GM12891 (cell line): ENCODE data around the gene ENO4.

ENCODE experiments used
- DNase-seq: peaks from one replicate; pipeline ENCODE4 v3.0.0; 2011; ENCODE audit warnings: low spot score; ENCODE audit not compliant: insufficient read length
- FAIRE-seq: peaks from 2 replicates; lab custom pipeline; 2011; peaks lifted over from hg19 to GRCh38; lab: Jason Lieb, UNC
- PAX5 ChIP-seq: IDR thresholded peaks from 2 replicates; pipeline ENCODE4 v1.6.1; 2011; ENCODE audit warnings: low read length, moderate library complexity, mild to moderate bottlenecking; ENCODE audit not compliant: insufficient read depth, severe bottlenecking
- POLR2A ChIP-seq: IDR thresholded peaks from 2 replicates; pipeline ENCODE4 v1.6.1; 2011; ENCODE audit warnings: low read depth, low read length, control low read depth
- POLR2AphosphoS5 ChIP-seq: IDR thresholded peaks from 2 replicates; pipeline ENCODE4 v1.6.1; 2011; ENCODE audit warnings: low read depth, low read length, control low read depth
- POU2F2 ChIP-seq: IDR thresholded peaks from 2 replicates; pipeline ENCODE4 v1.6.1; 2011; ENCODE audit warnings: low read depth, mild to moderate bottlenecking, control low read depth, low read length, moderate library complexity
- SPI1 ChIP-seq: IDR thresholded peaks from 2 replicates; pipeline ENCODE4 v1.6.1; 2011; ENCODE audit warnings: low read depth, low read length, control low read depth
- TAF1 ChIP-seq: IDR thresholded peaks from 2 replicates; pipeline ENCODE4 v1.6.1; 2011; ENCODE audit warnings: low read depth, low read length, control low read depth

The ENO4 gene

DNA sequence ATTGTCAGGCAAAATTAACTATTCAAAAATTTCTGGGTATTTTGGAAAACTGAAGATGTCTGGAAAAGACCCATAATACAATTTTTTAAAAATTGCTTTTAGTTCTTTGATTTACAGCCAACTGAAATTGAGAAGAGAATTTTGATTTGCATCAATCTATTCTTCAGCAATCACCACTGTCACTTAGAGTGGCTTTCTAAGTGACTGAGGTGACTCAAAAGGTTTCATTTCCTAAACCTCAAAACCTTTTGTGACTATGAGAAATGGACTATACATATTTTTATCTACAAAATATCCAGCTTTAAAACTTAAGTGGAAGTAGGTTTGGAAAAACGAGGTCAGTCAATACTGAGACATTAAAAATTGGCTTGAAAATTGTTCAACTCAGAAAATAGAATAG is 60.0 kb downstream of the ENO4 start:
- TF ChIP-seq TAF1 (no peak), SPI1 (no peak), POLR2A (no peak)
- DNase-seq (no peak), FAIRE-seq (no peak)

DNA sequence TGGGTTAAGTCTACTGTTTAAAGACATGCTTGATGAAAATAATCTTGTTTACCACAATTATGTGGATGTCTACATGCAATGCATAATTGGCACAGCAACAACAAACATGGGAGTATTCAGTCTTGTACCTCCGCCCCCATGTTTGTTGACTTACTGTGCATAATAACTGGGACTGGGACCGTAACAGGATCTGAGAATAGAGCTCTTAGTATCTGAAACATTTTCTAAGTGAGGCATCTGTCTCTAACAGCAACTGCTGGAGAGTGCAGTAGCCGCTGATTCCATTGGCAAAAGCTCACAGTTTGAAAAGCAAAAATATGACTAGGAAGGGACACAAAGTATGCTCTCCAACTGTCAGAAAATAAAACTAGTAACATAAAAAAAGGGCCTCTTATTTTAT is 61.6 kb downstream of the ENO4 start:
- no peak for FAIRE-seq
- TF ChIP-seq POU2F2, result no peak
- TF ChIP-seq SPI1, result no peak
- no peak for TF ChIP-seq POLR2A
- no peak for TF ChIP-seq POLR2AphosphoS5
- no peak for TF ChIP-seq TAF1
- TF ChIP-seq PAX5, result no peak
- DNase-seq, result no peak

DNA sequence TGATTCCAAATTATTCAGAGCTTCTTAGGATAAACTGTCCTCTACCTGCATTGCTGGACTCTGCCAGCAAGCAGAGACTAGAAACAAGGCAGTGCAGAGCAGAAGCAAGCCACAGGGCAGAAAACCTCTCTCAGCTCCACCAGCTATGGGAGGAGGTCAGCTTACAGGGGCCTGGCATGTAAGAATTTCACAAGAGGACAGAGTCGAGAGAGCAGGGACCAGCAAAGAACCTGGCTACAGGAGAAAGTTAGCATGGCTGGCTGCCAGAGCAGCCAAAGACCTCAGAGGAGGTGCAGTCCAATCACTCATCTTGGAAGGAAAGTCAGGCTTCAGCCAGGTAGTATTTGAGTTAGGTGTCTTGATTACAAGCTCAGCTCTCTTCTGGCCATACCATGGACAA is 62.9 kb downstream of the ENO4 start:
- TF ChIP-seq POLR2AphosphoS5, result no peak
- no peak for TF ChIP-seq PAX5
- no peak for TF ChIP-seq POU2F2
- no peak for TF ChIP-seq SPI1
- TF ChIP-seq POLR2A, result no peak
- no peak for TF ChIP-seq TAF1
- FAIRE-seq (no peak), DNase-seq (no peak)

- FAIRE-seq, result no peak
- TF ChIP-seq POLR2A (no peak), POU2F2 (no peak), TAF1 (no peak), SPI1 (no peak), POLR2AphosphoS5 (no peak)
- DNase-seq, result no peak
Measured at GRCh38 chr10:116913695-116914094, 64.4 kb downstream of the ENO4 start.

- TF ChIP-seq SPI1 (no peak), POU2F2 (no peak), POLR2A (no peak), PAX5 (no peak), TAF1 (no peak), POLR2AphosphoS5 (no peak)
- DNase-seq (no peak), FAIRE-seq (no peak)
Measured at GRCh38 chr10:116915340-116915739, 66.0 kb downstream of the ENO4 start.

- no peak for FAIRE-seq
- DNase-seq, result no peak
- TF ChIP-seq POU2F2 (no peak), SPI1 (no peak), POLR2AphosphoS5 (no peak), TAF1 (no peak), POLR2A (no peak), PAX5 (no peak)
Measured at GRCh38 chr10:116917481-116917880, 68.2 kb downstream of the ENO4 start.

DNA sequence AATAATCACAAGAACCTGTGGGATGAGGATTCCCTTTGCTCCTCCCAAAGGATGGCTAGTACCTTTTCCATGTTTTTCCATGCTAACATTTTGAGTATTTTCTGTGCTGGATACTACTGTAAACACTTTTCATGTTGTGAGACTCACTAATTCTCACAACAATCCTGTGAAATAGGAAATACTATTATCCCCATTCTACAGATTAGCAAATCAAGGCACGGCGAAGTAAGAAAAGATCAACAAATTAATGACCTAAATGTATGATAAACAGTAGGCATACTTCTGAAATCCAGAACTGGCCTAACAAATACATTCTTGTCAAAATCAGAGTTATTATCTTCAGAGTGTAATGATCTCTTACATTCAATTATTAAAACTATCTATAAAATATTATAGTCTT is 69.3 kb downstream of the ENO4 start:
- DNase-seq (no peak), FAIRE-seq (no peak)
- TF ChIP-seq POLR2A (no peak), TAF1 (no peak), SPI1 (no peak), POU2F2 (no peak), PAX5 (no peak)

GRCh38 chr10:116919164-116919563 is 69.9 kb downstream of the ENO4 start:
- DNase-seq, result no peak
- FAIRE-seq, result no peak
- TF ChIP-seq PAX5, result no peak
- no peak for TF ChIP-seq POU2F2
- no peak for TF ChIP-seq POLR2A
- TF ChIP-seq POLR2AphosphoS5, result no peak
- TF ChIP-seq SPI1, result no peak
- TF ChIP-seq TAF1, result no peak

GRCh38 chr10:116919706-116920105 is 70.4 kb downstream of the ENO4 start:
- TF ChIP-seq POLR2AphosphoS5, result no peak
- TF ChIP-seq SPI1, result no peak
- TF ChIP-seq POU2F2, result no peak
- no peak for TF ChIP-seq TAF1
- TF ChIP-seq POLR2A, result no peak
- TF ChIP-seq PAX5, result no peak
- no peak for DNase-seq
- FAIRE-seq, result no peak

GRCh38 chr10:116925056-116925455 is 75.8 kb downstream of the ENO4 start:
- DNase-seq (no peak), FAIRE-seq (no peak)
- TF ChIP-seq POU2F2 (no peak), SPI1 (no peak), PAX5 (no peak), POLR2A (no peak), TAF1 (no peak), POLR2AphosphoS5 (no peak)

- no peak for FAIRE-seq
- DNase-seq, result no peak
- TF ChIP-seq PAX5, result no peak
- no peak for TF ChIP-seq TAF1
- TF ChIP-seq POU2F2, result no peak
- TF ChIP-seq POLR2A, result no peak
- no peak for TF ChIP-seq SPI1
Measured at GRCh38 chr10:116926426-116926825, 77.1 kb downstream of the ENO4 start.
